Measurements from ENCODE around the gene ATP11A. TPM values are rescaled to one million over a fixed set of nuclear protein-coding genes. Genes with fewer than 3 reads are reported as not detected.
A peak's percentile ranks its signal among the peaks of the same experiment; 100 is the strongest.
"Not testable (repeated sequence)": the region's sequence is repeated elsewhere in the genome, so short reads cannot be mapped to it uniquely, and the experiment has no call there.

The ATP11A gene
- total RNA-seq, 1 donor from 2014 or later = 114 TPM

GRCh38 chr13:112861876-112862615 lies 172.2 kb downstream of the ATP11A start:
- Mint-ChIP-seq H3K9me3 (no peaks in the 10 kb centered on the region), H3K36me3 (peaks cover 18% of the 10 kb centered on the region), H3K4me3 (no peak overlapping the region), H3K27me3 (ENCODE audit: low read depth) (no peaks in the 10 kb centered on the region), H3K4me1 (no peaks in the 10 kb centered on the region), H3K27ac (no peak overlapping the region)
- no peak for TF ChIP-seq CTCF (IDR thresholded peaks at IDR 0.05; ENCODE audit: unreplicated experiment)
- no peak for DNase-seq (ENCODE audit: low spot score in 2 of 2, unreplicated experiment in 2 of 2)

GRCh38 chr13:112863356-112863755 lies 173.5 kb downstream of the ATP11A start:
- DNase-seq (ENCODE audit: low spot score in 2 of 2, unreplicated experiment in 2 of 2); H3K4me1 Mint-ChIP-seq; H3K9me3 Mint-ChIP-seq; H3K27ac Mint-ChIP-seq; H3K27me3 Mint-ChIP-seq (ENCODE audit: low read depth); H3K4me3 Mint-ChIP-seq: not testable (repeated sequence)
- H3K36me3 Mint-ChIP-seq = peaks cover 23% of the 10 kb centered on the region

- H3K9me3 Mint-ChIP-seq; H3K4me1 Mint-ChIP-seq; DNase-seq (ENCODE audit: low spot score in 2 of 2, unreplicated experiment in 2 of 2); H3K27me3 Mint-ChIP-seq (ENCODE audit: low read depth); H3K27ac Mint-ChIP-seq; H3K4me3 Mint-ChIP-seq: not testable (repeated sequence)
- H3K36me3 Mint-ChIP-seq = peaks cover 21% of the 10 kb centered on the region
Measured at GRCh38 chr13:112865478-112865877, 175.6 kb downstream of the ATP11A start.

GRCh38 chr13:112867301-112867711 lies 177.5 kb downstream of the ATP11A start:
- no peak for TF ChIP-seq CTCF (IDR thresholded peaks at IDR 0.05; ENCODE audit: unreplicated experiment)
- H3K36me3 Mint-ChIP-seq = peaks cover 20% of the 10 kb centered on the region
- peak overlapping the region; percentile 25 for H3K27ac Mint-ChIP-seq
- H3K27me3 Mint-ChIP-seq (ENCODE audit: low read depth) = no peaks in the 10 kb centered on the region
- no peak for DNase-seq (ENCODE audit: low spot score in 2 of 2, unreplicated experiment in 2 of 2)
- no peaks in the 10 kb centered on the region for H3K4me1 Mint-ChIP-seq
- H3K4me3 Mint-ChIP-seq = no peak overlapping the region
- no peaks in the 10 kb centered on the region for H3K9me3 Mint-ChIP-seq

GRCh38 chr13:112868308-112868707 lies 178.5 kb downstream of the ATP11A start:
- no peak for DNase-seq (ENCODE audit: low spot score in 2 of 2, unreplicated experiment in 2 of 2)
- peaks cover 20% of the 10 kb centered on the region for H3K36me3 Mint-ChIP-seq
- H3K27ac Mint-ChIP-seq = no peak overlapping the region
- H3K27me3 Mint-ChIP-seq (ENCODE audit: low read depth) = no peaks in the 10 kb centered on the region
- no peak for TF ChIP-seq CTCF (IDR thresholded peaks at IDR 0.05; ENCODE audit: unreplicated experiment)
- no peaks in the 10 kb centered on the region for H3K9me3 Mint-ChIP-seq
- H3K4me3 Mint-ChIP-seq = no peak overlapping the region
- no peaks in the 10 kb centered on the region for H3K4me1 Mint-ChIP-seq

GRCh38 chr13:112869202-112870050 lies 179.6 kb downstream of the ATP11A start:
- Mint-ChIP-seq H3K27me3 (ENCODE audit: low read depth) (no peaks in the 10 kb centered on the region), H3K36me3 (peaks cover 25% of the 10 kb centered on the region), H3K4me3 (no peak overlapping the region), H3K9me3 (no peaks in the 10 kb centered on the region), H3K27ac (no peak overlapping the region), H3K4me1 (peaks cover 2% of the 10 kb centered on the region)
- DNase-seq (ENCODE audit: low spot score in 2 of 2, unreplicated experiment in 2 of 2) = no peak
- TF ChIP-seq CTCF (IDR thresholded peaks at IDR 0.05; ENCODE audit: unreplicated experiment) = no peak
